HepG2 (cell line): Measurements from ENCODE around the gene MEIOB. TPM values are rescaled to one million over a fixed set of nuclear protein-coding genes. Genes with fewer than 3 reads are reported as not detected.

Source experiments
- BHLHE40 ChIP-seq: IDR thresholded peaks from 2 replicates; pipeline ENCODE4 v1.6.1; 2011; ENCODE audit warnings: low read length, improper control_type of control experiment
- CBFB ChIP-seq: sonication (generic); formaldehyde crosslinking; IDR thresholded peaks from 2 replicates; pipeline ENCODE4 v1.4.0; 2020; ENCODE audit warnings: missing genetic modification reagents
- HNF4G ChIP-seq, 2 experiments: sonication (generic) in 1 of 2; formaldehyde crosslinking in 1 of 2; IDR thresholded peaks; 2 replicates each; pipeline versions ENCODE4 v1.4.0 to v1.6.1; 2011 to 2020; ENCODE audit warnings: borderline replicate concordance in 2 of 2, low read depth in 2 of 2, mild to moderate bottlenecking in 2 of 2, low read length in 1 of 2, missing genetic modification reagents in 1 of 2, moderate library complexity in 1 of 2
- JDP2 ChIP-seq: sonication (generic); formaldehyde crosslinking; IDR thresholded peaks from 2 replicates; pipeline ENCODE4 v1.8.1; 2022; ENCODE audit warnings: missing genetic modification reagents, borderline replicate concordance
- MAF1 ChIP-seq: sonication (generic); formaldehyde crosslinking; IDR thresholded peaks from 2 replicates; pipeline ENCODE4 v1.5.0; 2020; ENCODE audit warnings: missing genetic modification reagents, borderline replicate concordance
- NR1H2 ChIP-seq: sonication (generic); formaldehyde crosslinking; IDR thresholded peaks from 2 replicates; pipeline ENCODE4 v1.8.1; 2022; ENCODE audit warnings: low read depth, missing genetic modification reagents, borderline replicate concordance
- PITX1 ChIP-seq: sonication (generic); formaldehyde crosslinking; IDR thresholded peaks from 2 replicates; pipeline ENCODE4 v1.5.1; 2020; ENCODE audit warnings: mild to moderate bottlenecking, missing genetic modification reagents
- POLR2AphosphoS2 ChIP-seq: IDR thresholded peaks from 2 replicates; pipeline ENCODE4 v1.6.1; 2011; ENCODE audit warnings: low read depth, low read length, improper control_type of control experiment
- SRF ChIP-seq: IDR thresholded peaks from 2 replicates; pipeline ENCODE4 v1.6.1; 2011; ENCODE audit warnings: mild to moderate bottlenecking, low read depth, low read length, moderate library complexity
- TBX3 ChIP-seq: fragments of 450-650 bp; IDR thresholded peaks from 2 replicates; pipeline ENCODE4 v1.6.1; 2017; ENCODE audit warnings: antibody characterized with exemption, mild to moderate bottlenecking, inconsistent platforms, borderline replicate concordance
- TP53 ChIP-seq: sonication (generic); formaldehyde crosslinking; conservative IDR thresholded peaks from 2 replicates; pipeline ENCODE4 v1.4.0; 2020; ENCODE audit warnings: missing genetic modification reagents
- ZMYM2 ChIP-seq: sonication (generic); formaldehyde crosslinking; IDR thresholded peaks from 2 replicates; pipeline ENCODE4 v1.8.0; 2022; ENCODE audit warnings: mild to moderate bottlenecking, missing genetic modification reagents
- ZNF138 ChIP-seq: sonication (generic); formaldehyde crosslinking; IDR thresholded peaks from 2 replicates; pipeline ENCODE4 v1.5.0; 2020; ENCODE audit warnings: mild to moderate bottlenecking, low read depth, missing genetic modification reagents
- ZNF382 ChIP-seq: sonication (generic); formaldehyde crosslinking; IDR thresholded peaks from 2 replicates; pipeline ENCODE4 v1.5.0; 2020; ENCODE audit warnings: missing genetic modification reagents, mild to moderate bottlenecking, borderline replicate concordance
- ZNF629 ChIP-seq: sonication (generic); formaldehyde crosslinking; conservative IDR thresholded peaks from 2 replicates; pipeline ENCODE4 v1.5.0; 2020; ENCODE audit warnings: missing genetic modification reagents
- ZNF772 ChIP-seq: sonication (generic); formaldehyde crosslinking; IDR thresholded peaks from 2 replicates; pipeline ENCODE4 v1.5.0; 2020; ENCODE audit warnings: mild to moderate bottlenecking, missing genetic modification reagents
- ZSCAN21 ChIP-seq: sonication (generic); formaldehyde crosslinking; IDR thresholded peaks from 2 replicates; pipeline ENCODE4 v1.8.0; 2022; ENCODE audit warnings: mild to moderate bottlenecking, missing genetic modification reagents, moderate library complexity, borderline replicate concordance
- polyA plus RNA-seq, 8 experiments: library from polyadenylated mRNA; depleted of rRNA in 3 of 8; stranded (reverse) in 7 of 8; unstranded in 1 of 8; fragments of >200 nt; fragmentation: Illumina TruSeq in 4 of 8; extraction: Trizol in 4 of 8; gene quantifications; 2 replicates each; pipeline versions ENCODE4 v1.2.1 to v1.2.3, GENCODE V29; 2011 to 2016; ENCODE audit warnings: low read depth in 4 of 8, missing spikeins in 1 of 8, mixed read lengths in 1 of 8; ENCODE audit not compliant: insufficient read depth in 1 of 8
- total RNA-seq, 5 experiments: library from RNA; depleted of rRNA; stranded (reverse); fragments of >200 nt; fragmentation: Illumina TruSeq; extraction: Trizol; gene quantifications; 2 replicates each; pipeline ENCODE4 v1.2.3, GENCODE V29; 2016; ENCODE audit warnings: low read depth in 1 of 5
- TF ChIP-seq, protein P1 (sequence below): sonication (generic); formaldehyde crosslinking; IDR thresholded peaks from 2 replicates; pipeline ENCODE4 v1.4.0; 2020; ENCODE audit warnings: missing genetic modification reagents, borderline replicate concordance
- TF ChIP-seq, protein P2 (sequence below): IDR thresholded peaks from 2 replicates; pipeline ENCODE4 v1.6.1; 2018; ENCODE audit warnings: missing genetic modification reagents, mild to moderate bottlenecking, missing compliant biosample characterization
- TF ChIP-seq, protein P3 (sequence below), 2 experiments: IDR thresholded peaks; 2 replicates each; pipeline ENCODE4 v1.6.1; 2011 to 2012; ENCODE audit warnings: low read length in 2 of 2, borderline replicate concordance in 1 of 2, low read depth in 1 of 2, mild to moderate bottlenecking in 1 of 2, moderate library complexity in 1 of 2

The MEIOB gene
- total and polyA plus RNA-seq, 2 of the 13 experiments (the other 11 are each of a cell fraction or from before 2014, with no cell fraction given), result 0.17 TPM; not detected in 1

DNA sequence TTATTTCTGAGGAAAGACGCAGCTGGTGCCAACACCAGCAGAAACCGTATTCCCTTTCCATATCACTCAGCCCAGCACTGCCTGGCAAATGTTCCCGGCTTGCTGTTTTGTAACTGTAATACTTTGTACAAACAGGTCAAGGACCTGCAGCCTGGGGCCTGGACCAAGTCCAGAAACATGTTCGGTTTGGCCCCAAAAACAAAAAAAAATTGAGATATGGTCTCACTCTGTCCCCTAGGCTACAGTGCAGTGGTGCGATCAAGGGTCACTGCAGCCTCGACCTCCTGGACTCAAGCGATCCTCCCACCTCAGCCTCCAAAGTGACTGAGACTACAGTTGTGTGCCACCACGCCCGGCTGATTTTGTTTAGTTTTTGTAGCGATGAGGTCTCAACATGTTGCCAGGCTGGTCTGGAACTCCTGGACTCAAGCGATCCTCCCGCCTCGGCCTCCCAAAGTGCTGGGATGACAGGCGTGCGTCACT, 46.5 kb downstream of the MEIOB start (continued):
- TF ChIP-seq CBFB (CRISPR knock-in tag), result no peak
- TF ChIP-seq TBX3, result no peak
- TF ChIP-seq, protein P1, sequence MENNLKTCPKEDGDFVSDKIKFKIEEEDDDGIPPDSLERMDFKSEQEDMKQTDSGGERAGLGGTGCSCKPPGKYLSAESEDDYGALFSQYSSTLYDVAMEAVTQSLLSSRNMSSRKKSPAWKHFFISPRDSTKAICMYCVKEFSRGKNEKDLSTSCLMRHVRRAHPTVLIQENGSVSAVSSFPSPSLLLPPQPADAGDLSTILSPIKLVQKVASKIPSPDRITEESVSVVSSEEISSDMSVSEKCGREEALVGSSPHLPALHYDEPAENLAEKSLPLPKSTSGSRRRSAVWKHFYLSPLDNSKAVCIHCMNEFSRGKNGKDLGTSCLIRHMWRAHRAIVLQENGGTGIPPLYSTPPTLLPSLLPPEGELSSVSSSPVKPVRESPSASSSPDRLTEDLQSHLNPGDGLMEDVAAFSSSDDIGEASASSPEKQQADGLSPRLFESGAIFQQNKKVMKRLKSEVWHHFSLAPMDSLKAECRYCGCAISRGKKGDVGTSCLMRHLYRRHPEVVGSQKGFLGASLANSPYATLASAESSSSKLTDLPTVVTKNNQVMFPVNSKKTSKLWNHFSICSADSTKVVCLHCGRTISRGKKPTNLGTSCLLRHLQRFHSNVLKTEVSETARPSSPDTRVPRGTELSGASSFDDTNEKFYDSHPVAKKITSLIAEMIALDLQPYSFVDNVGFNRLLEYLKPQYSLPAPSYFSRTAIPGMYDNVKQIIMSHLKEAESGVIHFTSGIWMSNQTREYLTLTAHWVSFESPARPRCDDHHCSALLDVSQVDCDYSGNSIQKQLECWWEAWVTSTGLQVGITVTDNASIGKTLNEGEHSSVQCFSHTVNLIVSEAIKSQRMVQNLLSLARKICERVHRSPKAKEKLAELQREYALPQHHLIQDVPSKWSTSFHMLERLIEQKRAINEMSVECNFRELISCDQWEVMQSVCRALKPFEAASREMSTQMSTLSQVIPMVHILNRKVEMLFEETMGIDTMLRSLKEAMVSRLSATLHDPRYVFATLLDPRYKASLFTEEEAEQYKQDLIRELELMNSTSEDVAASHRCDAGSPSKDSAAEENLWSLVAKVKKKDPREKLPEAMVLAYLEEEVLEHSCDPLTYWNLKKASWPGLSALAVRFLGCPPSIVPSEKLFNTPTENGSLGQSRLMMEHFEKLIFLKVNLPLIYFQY, result peak; percentile 57
- no peak for TF ChIP-seq POLR2AphosphoS2
- no peak for TF ChIP-seq SRF
- TF ChIP-seq MAF1 (CRISPR knock-in tag), result peak; percentile 44; the same call in 1 of the 2 replicates
- no peak for TF ChIP-seq ZNF138
- TF ChIP-seq ZSCAN21, result peak; percentile 76
- no peak for TF ChIP-seq BHLHE40
- TF ChIP-seq, protein P2, sequence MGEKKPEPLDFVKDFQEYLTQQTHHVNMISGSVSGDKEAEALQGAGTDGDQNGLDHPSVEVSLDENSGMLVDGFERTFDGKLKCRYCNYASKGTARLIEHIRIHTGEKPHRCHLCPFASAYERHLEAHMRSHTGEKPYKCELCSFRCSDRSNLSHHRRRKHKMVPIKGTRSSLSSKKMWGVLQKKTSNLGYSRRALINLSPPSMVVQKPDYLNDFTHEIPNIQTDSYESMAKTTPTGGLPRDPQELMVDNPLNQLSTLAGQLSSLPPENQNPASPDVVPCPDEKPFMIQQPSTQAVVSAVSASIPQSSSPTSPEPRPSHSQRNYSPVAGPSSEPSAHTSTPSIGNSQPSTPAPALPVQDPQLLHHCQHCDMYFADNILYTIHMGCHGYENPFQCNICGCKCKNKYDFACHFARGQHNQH, result peak; percentile 42; the same call in 1 of the 2 replicates
- TF ChIP-seq NR1H2, result no peak
- TF ChIP-seq, protein P3, sequence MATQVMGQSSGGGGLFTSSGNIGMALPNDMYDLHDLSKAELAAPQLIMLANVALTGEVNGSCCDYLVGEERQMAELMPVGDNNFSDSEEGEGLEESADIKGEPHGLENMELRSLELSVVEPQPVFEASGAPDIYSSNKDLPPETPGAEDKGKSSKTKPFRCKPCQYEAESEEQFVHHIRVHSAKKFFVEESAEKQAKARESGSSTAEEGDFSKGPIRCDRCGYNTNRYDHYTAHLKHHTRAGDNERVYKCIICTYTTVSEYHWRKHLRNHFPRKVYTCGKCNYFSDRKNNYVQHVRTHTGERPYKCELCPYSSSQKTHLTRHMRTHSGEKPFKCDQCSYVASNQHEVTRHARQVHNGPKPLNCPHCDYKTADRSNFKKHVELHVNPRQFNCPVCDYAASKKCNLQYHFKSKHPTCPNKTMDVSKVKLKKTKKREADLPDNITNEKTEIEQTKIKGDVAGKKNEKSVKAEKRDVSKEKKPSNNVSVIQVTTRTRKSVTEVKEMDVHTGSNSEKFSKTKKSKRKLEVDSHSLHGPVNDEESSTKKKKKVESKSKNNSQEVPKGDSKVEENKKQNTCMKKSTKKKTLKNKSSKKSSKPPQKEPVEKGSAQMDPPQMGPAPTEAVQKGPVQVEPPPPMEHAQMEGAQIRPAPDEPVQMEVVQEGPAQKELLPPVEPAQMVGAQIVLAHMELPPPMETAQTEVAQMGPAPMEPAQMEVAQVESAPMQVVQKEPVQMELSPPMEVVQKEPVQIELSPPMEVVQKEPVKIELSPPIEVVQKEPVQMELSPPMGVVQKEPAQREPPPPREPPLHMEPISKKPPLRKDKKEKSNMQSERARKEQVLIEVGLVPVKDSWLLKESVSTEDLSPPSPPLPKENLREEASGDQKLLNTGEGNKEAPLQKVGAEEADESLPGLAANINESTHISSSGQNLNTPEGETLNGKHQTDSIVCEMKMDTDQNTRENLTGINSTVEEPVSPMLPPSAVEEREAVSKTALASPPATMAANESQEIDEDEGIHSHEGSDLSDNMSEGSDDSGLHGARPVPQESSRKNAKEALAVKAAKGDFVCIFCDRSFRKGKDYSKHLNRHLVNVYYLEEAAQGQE (IDR thresholded peaks at IDR 0.05; ENCODE audit: borderline replicate concordance in 1 of 2, low read depth in 1 of 2, low read length in 2 of 2), result no peak
- no peak for TF ChIP-seq JDP2 (CRISPR knock-in tag)
- TF ChIP-seq ZNF382 (CRISPR knock-in tag), result no peak
- no peak for TF ChIP-seq ZNF629
- no peak for TF ChIP-seq TP53 (CRISPR knock-in tag)
- peak; percentile 37; the same call in 1 of the 2 replicates for TF ChIP-seq ZNF772
- TF ChIP-seq ZMYM2 (CRISPR knock-in tag), result peak; percentile 94
- TF ChIP-seq HNF4G (IDR thresholded peaks at IDR 0.05; ENCODE audit: borderline replicate concordance, low read depth, low read length), result peak; percentile 95
- TF ChIP-seq HNF4G (CRISPR knock-in tag; IDR thresholded peaks at IDR 0.05; ENCODE audit: borderline replicate concordance, low read depth), result 0 out of 2 replicates have a peak, but pooled peaks have one; percentile 16
- 0 out of 2 replicates have a peak, but pooled peaks have one; percentile 52 for TF ChIP-seq PITX1 (CRISPR knock-in tag)
